ENCODE results near the gene NFE2L1.

- TF ChIP-seq, protein P1, sequence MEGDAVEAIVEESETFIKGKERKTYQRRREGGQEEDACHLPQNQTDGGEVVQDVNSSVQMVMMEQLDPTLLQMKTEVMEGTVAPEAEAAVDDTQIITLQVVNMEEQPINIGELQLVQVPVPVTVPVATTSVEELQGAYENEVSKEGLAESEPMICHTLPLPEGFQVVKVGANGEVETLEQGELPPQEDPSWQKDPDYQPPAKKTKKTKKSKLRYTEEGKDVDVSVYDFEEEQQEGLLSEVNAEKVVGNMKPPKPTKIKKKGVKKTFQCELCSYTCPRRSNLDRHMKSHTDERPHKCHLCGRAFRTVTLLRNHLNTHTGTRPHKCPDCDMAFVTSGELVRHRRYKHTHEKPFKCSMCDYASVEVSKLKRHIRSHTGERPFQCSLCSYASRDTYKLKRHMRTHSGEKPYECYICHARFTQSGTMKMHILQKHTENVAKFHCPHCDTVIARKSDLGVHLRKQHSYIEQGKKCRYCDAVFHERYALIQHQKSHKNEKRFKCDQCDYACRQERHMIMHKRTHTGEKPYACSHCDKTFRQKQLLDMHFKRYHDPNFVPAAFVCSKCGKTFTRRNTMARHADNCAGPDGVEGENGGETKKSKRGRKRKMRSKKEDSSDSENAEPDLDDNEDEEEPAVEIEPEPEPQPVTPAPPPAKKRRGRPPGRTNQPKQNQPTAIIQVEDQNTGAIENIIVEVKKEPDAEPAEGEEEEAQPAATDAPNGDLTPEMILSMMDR (IDR thresholded peaks at IDR 0.05) = no peak
- TF ChIP-seq POLR2A (IDR thresholded peaks at IDR 0.05) = no peak
Measured at GRCh38 chr17:48002916-48003416, 45.2 kb upstream of the NFE2L1 start.
